Measurements from ENCODE around the gene STEAP3. TPM values are rescaled to one million over a fixed set of nuclear protein-coding genes. Genes with fewer than 3 reads are reported as not detected.
A peak's percentile ranks its signal among the peaks of the same experiment; 100 is the strongest.

The STEAP3 gene
- total RNA-seq, 1 donor from 2014 or later: 9.3 TPM

DNA sequence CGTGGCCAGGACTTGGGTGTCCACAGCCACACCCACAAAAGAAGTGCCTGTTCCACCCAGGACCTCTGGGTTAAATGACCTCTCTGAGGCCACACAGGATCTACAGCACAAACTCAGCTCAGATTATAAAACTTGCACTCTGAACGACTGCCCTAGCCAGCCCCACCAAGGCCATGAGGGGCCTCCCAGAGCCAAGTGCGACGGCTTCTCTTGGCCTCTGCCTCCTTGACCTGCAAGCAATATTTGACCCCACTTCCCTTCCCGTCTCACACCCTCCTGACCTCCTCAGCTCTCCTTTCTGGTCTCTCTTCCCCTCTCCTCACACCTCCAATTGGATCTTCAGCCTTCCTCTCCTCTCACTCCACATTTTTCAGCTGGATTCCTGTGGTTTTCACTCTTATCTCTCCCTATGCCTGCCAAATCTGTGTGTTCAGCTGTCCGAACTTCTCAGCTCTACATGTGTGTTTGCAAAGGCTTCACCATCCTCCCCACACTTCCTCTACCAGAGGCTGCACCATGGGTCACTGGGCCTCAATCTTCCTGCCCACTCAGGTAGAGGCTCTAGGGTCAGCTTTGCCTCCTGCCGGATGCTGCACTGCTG lies 25.3 kb upstream of the STEAP3 start:
- no peak for DNase-seq (ENCODE audit: low spot score)

DNA sequence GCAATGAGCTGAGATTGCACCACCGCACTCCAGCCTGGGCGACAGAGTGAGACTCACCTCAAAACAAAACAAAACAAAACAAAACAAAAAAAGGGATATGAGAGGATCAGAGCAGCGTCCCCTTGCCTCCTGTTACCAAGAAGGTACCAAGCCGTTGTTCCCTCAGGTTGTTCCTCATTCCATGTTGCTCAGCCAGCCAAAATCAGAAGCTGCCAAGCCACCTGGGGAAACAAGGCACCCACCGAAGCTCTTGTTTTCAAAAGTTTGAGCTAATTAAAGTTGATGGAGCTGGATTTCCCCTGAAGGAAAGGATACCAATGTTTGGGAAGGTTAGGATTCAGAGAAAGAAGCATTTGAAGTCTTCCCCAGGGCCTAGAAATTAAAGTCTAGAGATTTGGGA lies 21.8 kb upstream of the STEAP3 start:
- DNase-seq (ENCODE audit: low spot score): no peak

DNA sequence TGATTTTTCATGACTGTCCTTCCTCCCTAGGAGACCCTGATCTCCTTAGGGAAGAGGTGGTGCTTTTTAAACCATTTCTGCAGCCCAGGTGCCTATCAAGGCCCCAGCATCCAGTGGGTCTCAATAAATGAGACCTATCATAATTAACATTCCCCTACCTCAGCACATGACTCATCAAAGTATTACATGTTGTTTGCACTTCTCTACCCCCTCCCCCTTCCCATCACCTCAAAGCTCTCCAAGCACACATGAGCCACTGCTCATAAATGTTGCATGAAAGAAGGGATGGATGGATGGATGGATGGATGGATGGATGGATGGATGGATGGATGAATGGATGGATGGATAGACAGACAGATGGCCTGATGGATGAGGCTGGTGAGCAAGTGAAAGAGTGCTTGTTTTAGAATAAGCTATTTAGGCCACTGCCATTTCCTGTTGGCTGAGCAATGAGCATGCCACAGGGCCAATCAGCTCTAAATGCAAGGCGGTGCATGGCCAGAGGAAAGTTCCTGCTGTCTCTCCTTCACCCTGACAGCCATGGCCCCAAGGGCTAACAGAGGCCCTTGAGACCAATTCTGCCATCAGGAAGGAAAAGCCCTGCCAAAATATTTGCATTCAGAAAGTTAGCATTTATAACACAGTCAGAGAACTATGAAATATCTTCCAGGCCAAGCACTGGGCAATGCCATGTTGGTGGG lies 20.9 kb upstream of the STEAP3 start:
- no peak for DNase-seq (ENCODE audit: low spot score)

DNA sequence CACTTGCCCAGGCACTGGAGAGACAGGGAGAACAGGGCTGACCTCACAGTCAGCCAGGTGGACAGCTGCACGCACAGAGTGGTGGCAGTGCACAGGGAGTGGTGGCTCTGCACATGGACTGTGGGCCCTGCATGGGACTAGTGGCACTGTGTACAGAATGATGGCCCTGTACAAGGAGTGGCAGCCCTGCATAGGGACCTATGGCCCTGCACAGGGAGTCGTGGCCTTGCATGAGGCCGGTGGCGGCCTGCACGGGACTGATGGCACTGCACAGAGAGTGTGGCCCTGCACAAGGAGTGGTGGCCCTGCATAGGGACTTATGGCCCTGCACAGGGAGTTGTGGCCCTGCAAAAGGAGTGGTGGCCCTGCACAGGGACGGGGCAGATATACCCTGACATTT lies 19.1 kb upstream of the STEAP3 start:
- DNase-seq (ENCODE audit: low spot score): no peak

DNA sequence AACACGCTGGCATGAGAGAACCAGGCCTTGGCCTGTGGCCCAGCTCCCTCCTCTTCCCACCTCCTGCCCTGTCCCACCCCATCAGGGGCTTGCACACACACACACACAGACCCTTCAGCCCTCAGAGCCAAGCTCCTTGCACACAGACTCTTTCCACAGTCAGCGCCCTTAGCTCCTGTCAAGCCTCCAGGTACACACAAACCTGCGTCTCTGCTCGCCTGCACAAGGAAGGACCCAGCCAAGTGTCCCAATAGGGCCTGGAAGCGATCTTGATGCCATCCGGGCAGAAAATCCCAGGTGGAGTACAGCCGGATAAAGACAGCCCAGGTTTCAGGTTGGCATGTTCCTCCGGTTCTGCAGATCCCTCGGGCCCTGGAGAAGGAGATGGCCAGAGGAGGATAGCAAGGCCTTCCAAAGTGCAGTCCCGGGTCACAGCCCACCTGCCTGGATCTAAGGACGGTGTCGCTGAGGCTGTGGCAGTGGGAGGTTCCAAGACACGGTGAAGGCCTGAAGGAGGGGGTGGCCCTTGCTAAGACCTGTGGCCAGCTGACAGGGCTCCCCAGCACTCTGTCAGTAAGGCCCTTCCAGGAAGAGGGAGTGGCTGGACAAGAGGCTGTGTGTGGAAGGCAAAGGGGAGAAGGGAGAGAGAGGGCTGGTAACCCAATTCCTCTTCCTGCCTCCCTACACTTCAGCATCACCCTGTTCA lies 18.5 kb upstream of the STEAP3 start:
- no peak for DNase-seq (ENCODE audit: low spot score)

DNA sequence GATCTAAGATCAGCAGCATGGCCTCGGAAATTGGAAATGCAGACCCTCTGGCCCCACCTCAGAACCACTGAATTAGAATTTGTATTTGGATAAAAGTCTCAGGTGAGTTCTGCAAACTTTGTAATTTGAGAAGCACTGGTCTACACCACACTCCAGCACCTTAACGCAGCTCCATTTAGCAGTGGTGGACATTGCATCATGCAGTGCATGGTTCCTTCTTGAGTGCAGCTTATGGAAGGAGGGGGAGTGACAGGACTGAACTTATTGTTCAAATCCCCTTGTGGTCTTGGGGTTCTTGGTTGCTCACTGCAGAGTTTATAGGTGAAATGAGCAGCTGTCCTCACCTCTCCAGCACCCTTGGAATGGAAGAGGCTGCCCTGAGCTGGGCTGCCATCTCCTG lies 17.4 kb upstream of the STEAP3 start:
- DNase-seq (ENCODE audit: low spot score): no peak

DNA sequence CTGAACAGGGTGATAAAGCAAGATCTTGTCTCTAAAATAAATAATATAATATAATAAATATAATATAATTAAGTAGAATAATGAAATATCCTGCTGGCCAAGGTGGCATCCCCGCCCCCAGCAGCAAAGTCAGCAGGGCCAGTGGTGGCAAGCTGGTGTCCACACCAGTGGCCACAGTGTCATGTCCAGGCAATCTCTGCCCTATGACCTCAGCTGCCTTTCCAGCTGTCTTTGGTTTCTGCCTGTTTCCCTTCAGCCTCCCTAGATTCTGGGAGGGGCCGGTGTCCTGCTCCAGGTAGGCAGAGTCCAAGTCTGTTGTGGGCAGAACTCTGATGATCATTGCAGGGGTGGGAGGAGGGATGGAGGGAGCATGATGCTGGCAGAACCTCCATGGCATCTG lies 16.2 kb upstream of the STEAP3 start:
- no peak for DNase-seq (ENCODE audit: low spot score)

DNA sequence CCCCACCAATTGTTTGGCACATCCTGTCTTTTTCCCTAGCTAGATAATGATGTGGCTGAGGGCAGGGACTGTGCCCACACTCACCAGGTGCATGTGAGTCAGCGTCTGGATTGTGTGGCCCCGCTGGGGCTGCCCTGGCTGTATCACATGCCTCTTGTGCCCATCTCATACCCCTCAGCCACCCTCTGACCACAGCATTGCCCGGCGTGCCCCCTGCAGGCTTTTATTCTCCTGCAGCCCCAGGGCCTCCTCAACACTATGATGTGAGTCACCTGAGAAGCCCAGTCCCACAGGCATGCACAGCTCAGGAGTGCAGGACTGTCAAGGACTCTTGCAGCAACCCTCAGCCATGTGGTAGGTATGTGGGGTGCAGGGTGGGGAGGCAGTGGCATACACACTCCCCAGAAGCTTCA lies 14.8 kb upstream of the STEAP3 start:
- peak; percentile 28 for DNase-seq (ENCODE audit: low spot score)

DNA sequence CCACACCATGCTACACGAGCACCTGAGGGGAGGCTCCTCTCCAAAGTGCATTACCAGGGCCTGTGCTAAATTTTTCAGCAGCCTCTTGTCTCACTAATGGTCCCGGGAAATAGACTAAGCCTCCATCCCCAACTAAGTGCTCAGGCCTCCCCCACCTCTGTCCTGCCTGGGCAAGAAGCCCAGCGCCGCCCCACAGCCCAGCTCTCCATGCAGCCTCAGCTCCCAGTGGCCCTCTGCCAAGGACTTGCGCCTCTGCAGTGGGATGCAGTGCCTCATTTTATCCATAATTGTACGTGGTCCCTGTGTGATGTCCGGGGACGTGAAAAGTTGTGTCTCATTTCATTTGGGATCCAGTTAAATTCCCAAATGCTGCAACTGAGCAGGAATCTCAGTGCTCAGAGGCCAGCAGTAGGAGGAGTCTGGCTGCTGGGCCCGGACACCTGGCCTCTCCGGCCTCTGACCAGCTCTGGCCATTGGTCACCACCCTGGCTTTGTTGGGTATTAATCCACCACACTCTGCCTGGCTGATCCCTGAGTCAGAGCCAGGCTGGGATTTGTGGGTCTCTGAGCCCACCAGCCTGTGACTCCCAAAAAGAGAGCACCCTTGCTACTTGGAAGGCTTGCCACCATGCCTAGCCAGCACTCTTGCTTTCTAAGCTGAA lies 11.4 kb upstream of the STEAP3 start:
- no peak for DNase-seq (ENCODE audit: low spot score)

DNA sequence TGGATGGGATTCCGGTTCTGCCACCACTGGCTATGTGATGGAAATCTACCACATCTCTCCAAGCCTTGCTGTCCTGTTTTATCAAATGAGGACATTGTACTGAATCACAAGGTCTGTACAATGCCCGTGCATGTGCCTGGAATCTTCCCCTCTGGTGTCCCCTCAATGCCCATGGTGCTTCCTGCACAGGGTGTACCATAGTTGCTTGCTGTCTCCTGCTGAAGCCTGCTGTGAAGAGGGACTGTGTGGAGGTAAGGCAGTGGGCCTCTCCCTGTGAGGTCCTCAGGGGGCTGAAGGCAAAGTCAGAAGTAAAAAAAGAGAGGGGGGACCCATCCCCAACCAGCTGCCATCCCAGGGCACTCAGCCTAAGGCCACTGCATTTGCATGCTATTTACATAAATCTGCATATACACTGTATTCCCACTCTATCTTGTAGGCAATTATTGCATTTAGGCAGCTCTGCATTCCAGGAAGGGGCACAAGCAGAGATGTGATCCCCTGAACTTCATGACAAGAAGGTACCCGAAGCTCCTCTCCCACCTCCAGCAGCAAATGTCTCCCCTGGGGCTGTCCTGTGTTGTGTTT lies 9.1 kb upstream of the STEAP3 start:
- DNase-seq (ENCODE audit: low spot score): no peak

DNA sequence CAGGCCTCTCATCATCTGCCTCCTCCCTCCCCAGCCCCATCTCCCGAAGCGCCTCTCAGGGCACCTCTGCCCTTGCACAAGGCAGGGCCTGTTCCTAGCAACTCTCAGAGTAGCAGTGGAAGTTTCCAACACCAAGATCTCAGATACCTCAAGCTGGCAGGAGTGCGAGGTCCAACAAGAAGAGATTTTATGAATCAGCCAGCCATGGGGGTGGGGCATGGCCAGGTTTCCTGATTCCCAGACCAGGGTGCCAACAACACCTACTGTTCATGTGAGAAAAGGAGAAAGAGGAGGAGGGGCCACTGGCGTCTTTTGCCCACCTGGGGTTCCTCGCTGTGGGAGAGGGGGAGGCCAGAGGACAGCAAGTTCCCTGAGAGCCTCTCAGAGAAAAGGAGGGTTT lies 6.6 kb upstream of the STEAP3 start:
- no peak for DNase-seq (ENCODE audit: low spot score)

DNA sequence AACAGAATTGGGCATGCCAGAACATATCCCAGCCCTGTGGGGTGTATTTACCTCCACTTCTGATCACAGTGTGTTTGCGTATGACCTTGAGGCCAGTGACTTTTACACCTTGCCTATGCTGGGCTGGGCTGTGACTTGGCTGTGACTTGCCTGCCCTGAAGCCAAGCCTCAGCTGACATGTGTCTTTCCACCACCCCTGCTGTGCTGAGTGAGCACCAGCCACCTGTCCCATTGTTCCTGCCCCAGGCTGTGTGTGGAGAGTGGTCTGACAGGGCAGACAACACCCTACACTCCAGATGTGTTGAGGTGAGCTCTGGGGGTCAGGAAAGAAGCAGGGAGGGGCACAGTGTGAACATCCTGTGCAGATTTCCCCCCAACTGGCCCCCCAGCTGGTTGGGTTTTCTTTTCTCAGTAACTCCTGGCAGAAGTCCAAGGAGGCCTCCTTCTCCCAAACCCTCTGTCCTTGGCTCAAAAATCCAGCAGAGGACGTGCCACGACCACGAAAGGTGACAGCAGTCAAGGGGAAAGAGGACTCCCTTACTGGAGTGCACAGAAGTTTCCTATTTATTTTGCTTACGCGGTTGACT lies 5.1 kb upstream of the STEAP3 start:
- no peak for DNase-seq (ENCODE audit: low spot score)

DNA sequence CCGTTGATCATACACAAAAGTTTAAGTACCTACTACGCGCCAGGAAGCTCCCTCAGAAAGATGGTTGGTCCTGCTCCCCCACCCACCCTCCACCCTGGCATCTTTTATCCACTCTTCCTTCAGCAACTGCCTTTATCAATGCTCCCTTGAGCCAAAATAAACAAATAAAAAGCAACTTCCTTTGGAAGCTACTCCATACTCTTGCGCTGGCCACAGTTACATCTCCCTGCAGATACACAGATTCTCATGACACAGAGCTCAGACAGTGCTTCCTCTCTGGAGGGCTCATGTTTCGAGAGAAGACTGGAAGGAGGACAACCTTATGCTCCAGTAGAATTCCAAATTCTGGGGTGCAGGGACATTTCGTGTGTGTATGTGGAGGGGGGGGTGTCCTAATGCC lies 3.8 kb upstream of the STEAP3 start:
- DNase-seq (ENCODE audit: low spot score): no peak

DNA sequence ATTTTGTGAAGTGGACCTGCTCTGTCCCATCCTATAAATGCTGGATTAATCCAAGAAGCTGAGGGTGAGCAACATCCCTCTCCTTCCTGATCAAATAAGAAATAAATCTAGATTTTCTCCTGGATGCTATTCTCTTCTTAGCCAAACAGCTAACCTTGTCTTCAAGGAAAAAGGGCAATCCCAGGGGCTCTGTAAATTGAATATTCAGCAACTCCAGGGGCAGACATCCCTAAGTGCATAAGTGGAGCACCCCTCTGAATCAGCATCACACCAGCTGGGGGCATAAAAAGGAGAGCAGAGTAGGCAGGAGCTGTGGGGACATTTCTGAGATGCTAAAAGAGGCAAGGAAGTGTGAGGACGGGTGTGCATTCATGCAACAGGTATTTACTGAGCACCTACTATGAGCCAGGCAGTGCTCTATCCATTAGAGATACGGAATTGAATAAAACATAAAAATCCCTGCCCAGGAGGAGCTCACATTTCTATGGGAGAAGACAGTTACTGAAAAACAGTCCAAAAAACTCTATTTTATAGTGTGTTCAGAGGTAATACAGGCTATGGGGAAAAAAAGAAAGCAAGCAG lies 2.8 kb upstream of the STEAP3 start:
- DNase-seq (ENCODE audit: low spot score): no peak

DNA sequence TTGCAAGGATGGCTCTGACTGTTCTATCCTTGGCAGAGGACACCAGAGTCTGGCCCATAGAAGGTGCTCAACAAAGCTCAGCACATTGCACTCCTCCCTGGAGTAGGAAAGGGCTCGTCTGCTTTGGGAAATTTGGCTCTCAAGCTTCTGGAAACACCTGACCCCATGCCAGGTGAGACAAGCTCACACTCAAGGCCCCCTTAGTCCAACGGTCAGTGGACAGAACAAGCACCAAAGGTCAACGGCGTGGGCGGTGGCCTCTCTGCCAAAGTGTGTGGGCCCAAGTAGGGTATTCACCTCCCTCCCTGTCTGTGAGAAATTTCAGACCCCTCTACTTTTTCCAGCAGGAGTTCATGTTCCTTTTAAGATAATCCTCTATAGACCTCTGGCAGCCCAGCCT lies 2.0 kb upstream of the STEAP3 start:
- DNase-seq (ENCODE audit: low spot score): no peak

DNA sequence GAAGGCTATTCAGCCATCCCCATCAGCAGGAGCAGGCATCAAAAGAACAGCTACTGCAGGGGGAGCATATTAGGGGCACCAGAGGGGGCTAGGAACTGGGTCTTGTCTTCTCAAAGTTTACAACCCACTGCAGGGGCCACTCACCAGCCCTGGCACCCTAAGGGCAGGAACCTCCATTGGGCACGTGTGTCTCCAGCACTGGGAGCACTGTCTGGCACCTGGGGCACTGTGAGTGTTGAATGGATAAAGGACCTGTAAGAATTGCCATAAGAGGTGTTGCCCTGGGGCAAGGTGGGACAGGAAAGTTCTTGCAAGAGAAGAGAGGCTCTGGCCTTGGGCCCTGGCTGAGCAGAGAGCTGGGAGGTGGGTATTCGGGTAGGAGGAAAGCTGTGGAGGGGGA lies 1.4 kb upstream of the STEAP3 start:
- no peak for DNase-seq (ENCODE audit: low spot score)

DNA sequence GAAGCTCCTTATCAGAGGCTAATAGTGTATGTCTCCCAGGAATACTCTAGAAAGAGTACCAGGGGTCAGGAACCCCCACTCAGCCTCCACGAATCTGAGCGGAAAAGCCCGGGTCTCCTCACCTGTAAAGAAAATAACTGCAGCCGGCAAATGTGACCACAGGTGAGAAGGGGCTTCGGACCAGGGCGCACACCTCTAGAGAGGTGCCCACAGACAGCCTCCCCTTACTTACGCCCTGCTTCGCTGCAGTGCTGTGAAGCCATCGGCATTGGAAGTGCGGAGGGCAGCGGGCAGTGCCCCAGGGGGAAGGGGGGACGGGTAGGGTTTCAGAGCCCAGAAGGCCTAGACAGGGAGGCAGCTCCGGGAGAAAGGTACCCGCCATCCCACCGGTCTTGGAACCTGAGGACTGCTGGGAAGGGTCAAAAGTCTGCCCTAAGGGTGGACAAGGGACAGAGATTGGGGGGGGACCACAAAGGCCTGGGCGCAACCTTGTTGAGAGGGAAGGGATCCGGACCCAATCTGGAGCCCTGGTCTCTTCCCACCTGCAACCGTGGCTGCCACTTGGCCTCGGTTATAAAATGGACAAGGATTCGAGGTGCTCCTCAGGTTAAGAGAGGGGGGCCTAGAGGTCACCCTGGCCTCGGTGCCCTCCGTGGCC lies 642 bp upstream of the STEAP3 start:
- no peak for DNase-seq (ENCODE audit: low spot score)

DNA sequence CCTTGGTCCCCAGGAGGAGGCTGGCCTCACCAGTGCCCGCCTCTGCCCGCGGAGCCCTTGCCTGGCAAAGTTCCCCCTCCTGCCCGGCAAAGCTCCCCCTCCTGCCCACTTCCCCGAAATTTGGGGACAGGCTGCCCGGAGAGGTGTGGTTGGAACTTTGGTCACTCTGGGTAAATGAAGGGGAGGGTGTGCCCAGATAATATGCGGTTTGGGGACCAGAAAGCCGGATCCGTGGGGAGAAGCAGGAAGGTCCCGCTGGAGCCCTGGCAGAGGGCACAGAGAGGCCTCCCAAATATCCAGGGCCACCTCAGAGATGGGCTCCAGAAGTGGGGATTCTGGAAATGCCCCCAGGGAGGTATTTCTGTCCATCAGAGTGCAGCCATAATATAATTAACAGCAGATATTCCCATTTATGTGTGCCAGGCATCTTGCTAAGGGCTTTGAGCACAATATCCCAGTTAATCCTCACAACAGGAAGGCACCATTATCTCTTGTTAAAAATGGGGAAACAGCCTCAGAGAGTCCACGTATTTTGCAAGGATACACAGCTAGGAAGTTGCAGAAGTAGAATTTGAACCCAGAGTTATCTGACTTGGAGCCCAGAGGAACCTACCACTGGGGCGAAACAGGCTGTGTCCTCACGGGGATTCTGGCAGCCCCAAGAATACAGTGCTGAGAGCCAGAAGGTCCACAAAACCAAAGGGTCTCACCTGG lies 914 bp downstream of the STEAP3 start:
- no peak for DNase-seq (ENCODE audit: low spot score)

DNA sequence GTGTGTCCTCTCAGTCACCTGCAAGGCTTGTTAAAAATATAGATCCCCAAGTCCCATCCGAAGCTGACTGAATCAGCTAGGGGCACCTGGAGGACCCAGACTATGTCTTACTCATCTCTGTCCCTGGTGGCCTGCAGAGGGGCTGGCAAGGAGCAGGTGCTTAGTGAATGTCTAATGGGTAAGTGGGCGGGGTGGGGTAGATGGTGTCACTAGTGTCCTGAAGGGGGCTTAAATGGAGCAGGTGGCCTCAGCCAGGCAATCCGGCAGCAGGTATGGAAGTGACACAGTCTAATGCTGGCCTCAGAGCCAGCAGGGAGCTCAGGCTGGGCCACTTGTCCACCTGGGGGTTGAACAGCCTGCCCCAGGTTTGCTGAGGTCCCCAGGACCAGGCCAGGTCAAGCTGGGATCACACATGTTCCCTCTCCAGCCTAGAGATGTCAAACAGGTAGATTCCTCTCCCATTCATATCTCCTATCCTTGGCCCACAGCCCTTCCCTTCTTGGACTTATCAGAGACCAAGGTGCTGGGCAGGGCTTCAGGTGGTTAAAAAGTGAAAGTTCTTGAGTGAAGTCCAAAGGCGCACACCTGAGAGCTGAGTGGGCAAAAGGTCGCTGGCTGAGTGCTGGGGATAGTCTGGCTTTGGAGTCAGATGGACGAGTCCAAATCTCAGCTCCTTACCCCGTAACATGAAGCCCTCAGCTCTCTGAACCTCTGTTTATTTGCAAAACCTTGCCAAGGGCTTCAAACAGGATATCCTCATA lies 1.7 kb downstream of the STEAP3 start:
- no peak for DNase-seq (ENCODE audit: low spot score)

DNA sequence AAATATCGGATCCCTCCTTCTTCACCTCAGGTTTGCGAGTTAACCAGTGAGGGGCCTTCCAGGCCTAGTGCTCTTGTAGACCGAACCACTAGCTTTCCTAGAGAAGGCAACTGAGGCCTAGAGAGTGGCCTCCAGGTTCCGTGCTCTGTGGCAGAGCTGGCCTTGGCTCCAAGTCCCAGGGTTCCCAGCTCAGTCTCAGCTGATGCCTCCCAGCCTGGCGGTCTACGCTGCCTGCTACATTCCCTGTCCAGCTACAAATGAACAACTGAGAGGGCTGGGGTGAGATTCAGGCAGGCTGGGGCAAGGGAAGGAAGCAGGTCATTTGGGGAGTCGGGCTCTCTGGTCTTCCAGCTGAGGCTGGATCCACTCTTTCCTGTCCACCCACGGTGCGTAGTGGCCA lies 2.3 kb downstream of the STEAP3 start:
- DNase-seq (ENCODE audit: low spot score): no peak

All from mucosa of gallbladder (tissue), 1 donor.